ENCODE results near the gene FLT4.

FLT4 gene

GRCh38 chr5:180649297-180650039 is at the start of gene FLT4:
Gene FLT4 (minus strand): TSS chr5:180649600. CDS start chr5:180649545, 55 bp downstream.
- H3K36me3 ChIP-seq = no peaks in the 10 kb centered on the region
- no peak within 1 kb of the TSS for H3K4me3 ChIP-seq (ENCODE audit: low read depth in 1 of 2, low read length in 1 of 2)
- no peak within 1 kb of the TSS for H3K27ac ChIP-seq
- no peaks in the 10 kb centered on the region for H3K9me3 ChIP-seq
- H3K4me1 ChIP-seq (ENCODE audit: control insufficient read depth in 1 of 2, insufficient read depth in 1 of 2, low read depth in 1 of 2, low read length in 1 of 2) = no peaks in the 10 kb centered on the region
- TF ChIP-seq CTCF (IDR thresholded peaks at IDR 0.05) = no peak
- peaks cover 97% of the 10 kb centered on the region for H3K27me3 ChIP-seq

GRCh38 chr5:180699042-180699441 is 49.6 kb upstream of the FLT4 start:
- Histone ChIP-seq H3K27me3 (peaks cover 16% of the 10 kb centered on the region), H3K4me3 (ENCODE audit: low read depth in 1 of 2, low read length in 1 of 2) (no peak overlapping the region), H3K4me1 (ENCODE audit: control insufficient read depth in 1 of 2, insufficient read depth in 1 of 2, low read depth in 1 of 2, low read length in 1 of 2) (no peaks in the 10 kb centered on the region), H3K27ac (no peak overlapping the region), H3K36me3 (no peaks in the 10 kb centered on the region), H3K9me3 (no peaks in the 10 kb centered on the region)
- TF ChIP-seq CTCF (IDR thresholded peaks at IDR 0.05) = no peak

- Histone ChIP-seq H3K4me3 (ENCODE audit: low read depth in 1 of 2, low read length in 1 of 2) (no peak overlapping the region), H3K4me1 (ENCODE audit: control insufficient read depth in 1 of 2, insufficient read depth in 1 of 2, low read depth in 1 of 2, low read length in 1 of 2) (no peaks in the 10 kb centered on the region), H3K27me3 (peaks cover 28% of the 10 kb centered on the region), H3K27ac (no peak overlapping the region), H3K36me3 (no peaks in the 10 kb centered on the region), H3K9me3 (no peaks in the 10 kb centered on the region)
- TF ChIP-seq CTCF (IDR thresholded peaks at IDR 0.05) = no peak
These were observed 46.7 kb upstream of the FLT4 start for GRCh38 chr5:180696116-180696515.

- H3K4me1 ChIP-seq (ENCODE audit: control insufficient read depth in 1 of 2, insufficient read depth in 1 of 2, low read depth in 1 of 2, low read length in 1 of 2) = no peaks in the 10 kb centered on the region
- H3K36me3 ChIP-seq = no peaks in the 10 kb centered on the region
- no peak overlapping the region for H3K4me3 ChIP-seq (ENCODE audit: low read depth in 1 of 2, low read length in 1 of 2)
- peaks cover 37% of the 10 kb centered on the region for H3K27me3 ChIP-seq
- no peak for TF ChIP-seq CTCF (IDR thresholded peaks at IDR 0.05)
- H3K27ac ChIP-seq = no peak overlapping the region
- no peaks in the 10 kb centered on the region for H3K9me3 ChIP-seq
These were observed 43.0 kb upstream of the FLT4 start for GRCh38 chr5:180692429-180692828.

GRCh38 chr5:180691046-180691445 is 41.6 kb upstream of the FLT4 start:
- H3K36me3 ChIP-seq = no peaks in the 10 kb centered on the region
- H3K9me3 ChIP-seq = no peaks in the 10 kb centered on the region
- H3K27ac ChIP-seq = no peak overlapping the region
- peaks cover 46% of the 10 kb centered on the region for H3K27me3 ChIP-seq
- no peak for TF ChIP-seq CTCF (IDR thresholded peaks at IDR 0.05)
- H3K4me1 ChIP-seq (ENCODE audit: control insufficient read depth in 1 of 2, insufficient read depth in 1 of 2, low read depth in 1 of 2, low read length in 1 of 2) = no peaks in the 10 kb centered on the region
- no peak overlapping the region for H3K4me3 ChIP-seq (ENCODE audit: low read depth in 1 of 2, low read length in 1 of 2)
